GM23248 (cell line): Measurements from ENCODE around the gene TMEM184C. TPM values are rescaled to one million over a fixed set of nuclear protein-coding genes. Genes with fewer than 3 reads are reported as not detected.

ENCODE experiments used
- DNase-seq: peaks from one replicate; pipeline ENCODE4 v3.0.0-alpha.2; 2015
- H2AFZ ChIP-seq: fragments of 200-600 bp; sonication (generic); 2 replicates; pipeline ENCODE4 v1.6.1; 2016; ENCODE audit warnings: antibody characterized with exemption
- H3F3A ChIP-seq: fragments of 200-600 bp; sonication (generic); 2 replicates; pipeline ENCODE4 v1.6.1; 2016; ENCODE audit warnings: mild to moderate bottlenecking, antibody characterized with exemption, mixed run types; ENCODE audit not compliant: insufficient read depth
- H3K27ac ChIP-seq: fragments of 200-600 bp; sonication (generic); 2 replicates; pipeline ENCODE4 v1.5.1; 2016; ENCODE audit warnings: mild to moderate bottlenecking
- H3K27me3 ChIP-seq: fragments of 200-600 bp; sonication (generic); replicated peaks from 2 replicates; pipeline ENCODE4 v1.6.1; 2016; ENCODE audit warnings: mild to moderate bottlenecking; ENCODE audit not compliant: insufficient read depth
- H3K36me3 ChIP-seq: fragments of 200-600 bp; sonication (generic); 2 replicates; pipeline ENCODE4 v1.6.1; 2016; ENCODE audit warnings: low read depth, mild to moderate bottlenecking
- H3K4me1 ChIP-seq: fragments of 200-600 bp; sonication (generic); 2 replicates; pipeline ENCODE4 v1.6.1; 2016; ENCODE audit warnings: mild to moderate bottlenecking; ENCODE audit not compliant: insufficient read depth
- H3K4me2 ChIP-seq: fragments of 200-600 bp; sonication (generic); one replicate; pipeline ENCODE4 v1.6.1; 2016; ENCODE audit warnings: mild to moderate bottlenecking; ENCODE audit not compliant: unreplicated experiment
- H3K4me3 ChIP-seq: fragments of 200-600 bp; sonication (generic); 2 replicates; pipeline ENCODE4 v1.5.1; 2016; ENCODE audit warnings: mild to moderate bottlenecking
- H3K79me2 ChIP-seq: fragments of 200-600 bp; sonication (generic); 2 replicates; pipeline ENCODE4 v1.6.1; 2016; ENCODE audit warnings: mild to moderate bottlenecking; ENCODE audit not compliant: insufficient read depth
- H3K9ac ChIP-seq: fragments of 200-600 bp; sonication (generic); 2 replicates; pipeline ENCODE4 v1.6.1; 2016; ENCODE audit warnings: mild to moderate bottlenecking
- H3K9me2 ChIP-seq: fragments of 200-600 bp; sonication (generic); 2 replicates; pipeline ENCODE4 v1.6.1; 2016; ENCODE audit warnings: mixed run types, mild to moderate bottlenecking, moderate library complexity; ENCODE audit not compliant: insufficient read depth
- H3K9me3 ChIP-seq: fragments of 200-600 bp; sonication (generic); one replicate; pipeline ENCODE4 v1.6.1; 2017; ENCODE audit warnings: low read depth
- H4K20me1 ChIP-seq: fragments of 200-600 bp; sonication (generic); 2 replicates; pipeline ENCODE4 v1.6.0; 2016; ENCODE audit not compliant: insufficient read depth
- EZH2 ChIP-seq: fragments of 200-600 bp; sonication (generic); IDR thresholded peaks from 2 replicates; pipeline ENCODE4 v1.6.1; 2018; ENCODE audit warnings: antibody characterized with exemption, mild to moderate bottlenecking; ENCODE audit not compliant: insufficient read depth, poor library complexity, severe bottlenecking
- EZH2phosphoT487 ChIP-seq: fragments of 200-600 bp; sonication (generic); IDR thresholded peaks from 2 replicates; pipeline ENCODE4 v1.6.1; 2018; ENCODE audit warnings: antibody characterized with exemption, moderate library complexity, mild to moderate bottlenecking, low read depth; ENCODE audit not compliant: insufficient read depth
- WGBS, 2 experiments: methylation state at CpG; one replicate each; pipeline ENCODE4 v1.1.6; 2015 to 2017; ENCODE audit warnings: low lambda C conversion rate in 2 of 2, low coverage in 1 of 2; ENCODE audit errors: missing lambda C conversion rate in 2 of 2; 5-methylcytosine and 5-hydroxymethylcytosine counted together
- in situ Hi-C: fragments of 300-500 bp; cut with MboI; formaldehyde crosslinking; loops from 2 replicates; pipeline ENCODE4 v1.15.0; 2020
- polyA plus RNA-seq: library from polyadenylated mRNA; unstranded; fragments of >200 nt; fragmentation: Nextera tagmentation; extraction: Ambion mirVana; gene quantifications from 2 replicates; pipeline ENCODE4 v1.2.1, GENCODE V29; 2016
- total RNA-seq: library from RNA; depleted of rRNA; stranded (reverse); fragments of >200 nt; shearing (Covaris generic); gene quantifications from 2 replicates; pipeline ENCODE4 v1.2.3, GENCODE V29; 2014

Gene TMEM184C
- total and polyA plus RNA-seq, 2 experiments from 2014 or later = 26.2 to 36.5 TPM

- no peak overlapping the region for H2AFZ ChIP-seq
- no peak for TF ChIP-seq EZH2phosphoT487
- no peaks in the 10 kb centered on the region for H3K27me3 ChIP-seq
Measured at GRCh38 chr4:147655639-147656038, 38.4 kb downstream of the TMEM184C start.

DNA sequence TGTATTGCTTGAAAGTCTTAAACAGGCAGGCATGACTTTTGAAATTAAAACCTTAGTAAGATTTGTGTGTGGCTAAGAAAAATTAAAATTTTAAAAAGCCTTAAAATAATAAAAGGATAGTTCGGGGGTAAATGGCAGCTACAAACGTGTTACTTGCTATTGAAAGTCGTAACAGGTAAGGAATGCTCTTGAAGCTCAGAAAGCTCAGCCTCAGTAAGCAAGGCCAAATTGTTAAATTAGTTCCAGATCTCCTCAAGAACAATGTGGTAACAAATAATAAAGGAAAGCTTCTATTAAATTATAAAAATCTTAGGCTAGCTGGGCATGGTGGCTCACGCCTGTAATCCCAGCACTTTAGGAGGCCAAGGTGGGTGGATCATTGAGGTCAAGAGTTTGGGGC lies 41.3 kb downstream of the TMEM184C start:
- no peak overlapping the region for H2AFZ ChIP-seq
- H4K20me1 ChIP-seq = no peaks in the 10 kb centered on the region
- TF ChIP-seq EZH2phosphoT487 = no peak
- 47 to 51% methylated on average over 4 of the region's 4 CpGs for WGBS, 2 experiments
- DNase-seq = no peak
- no peak overlapping the region for H3K27ac ChIP-seq
- in situ Hi-C loops = no loop called here
- peaks cover 8% of the 10 kb centered on the region for H3K36me3 ChIP-seq
- H3K4me1 ChIP-seq = no peaks in the 10 kb centered on the region
- H3K27me3 ChIP-seq = no peaks in the 10 kb centered on the region
- no peaks in the 10 kb centered on the region for H3K9me3 ChIP-seq
- no peaks in the 10 kb centered on the region for H3K79me2 ChIP-seq
- H3K9me2 ChIP-seq = no peaks in the 10 kb centered on the region
- no peaks in the 10 kb centered on the region for H3F3A ChIP-seq
- no peak overlapping the region for H3K9ac ChIP-seq
- no peak overlapping the region for H3K4me2 ChIP-seq
- H3K4me3 ChIP-seq = no peak overlapping the region

More at GRCh38 chr4:147655639-147656038, 38.4 kb downstream of the TMEM184C start:
- no peaks in the 10 kb centered on the region for H3K9me3 ChIP-seq
- no peak for DNase-seq
- peaks cover 13% of the 10 kb centered on the region for H3K36me3 ChIP-seq
- no peak overlapping the region for H3K27ac ChIP-seq
- no peaks in the 10 kb centered on the region for H4K20me1 ChIP-seq
- 0 out of 2 replicates have a peak, but pooled peaks cover 9% of the 10 kb centered on the region for H3K79me2 ChIP-seq
- no peak overlapping the region for H3K9ac ChIP-seq
- H3F3A ChIP-seq = no peaks in the 10 kb centered on the region
- WGBS, 2 experiments = 95 to 97% methylated on average over 2 of the region's 2 CpGs
- no peaks in the 10 kb centered on the region for H3K9me2 ChIP-seq
- H3K4me2 ChIP-seq = no peak overlapping the region
- H3K4me1 ChIP-seq = no peaks in the 10 kb centered on the region
- in situ Hi-C loops = no loop called here
- H3K4me3 ChIP-seq = no peak overlapping the region

DNA sequence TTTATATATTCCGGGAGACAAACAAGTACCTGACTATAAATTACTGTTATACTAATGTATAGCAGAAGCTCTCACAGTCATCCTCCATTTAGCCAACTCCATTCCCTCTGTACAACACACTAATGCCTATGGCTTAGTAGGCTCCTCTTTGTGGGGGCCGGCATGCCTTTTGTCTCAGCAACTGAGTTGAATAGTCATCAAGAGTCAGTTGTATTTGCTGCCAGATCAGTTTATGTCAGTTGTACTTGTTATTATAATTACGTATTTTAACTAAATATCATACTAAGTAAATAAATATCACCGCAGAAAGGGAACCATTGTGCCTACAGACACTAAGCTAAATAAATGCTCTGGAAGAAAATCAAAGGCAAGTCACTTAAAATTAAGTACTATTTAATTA lies 56.9 kb downstream of the TMEM184C start:
- no peaks in the 10 kb centered on the region for H3F3A ChIP-seq
- H4K20me1 ChIP-seq = no peaks in the 10 kb centered on the region
- TF ChIP-seq EZH2phosphoT487 = no peak
- TF ChIP-seq EZH2 = no peak
- H3K9me3 ChIP-seq = no peaks in the 10 kb centered on the region
- no peaks in the 10 kb centered on the region for H3K4me1 ChIP-seq
- peaks cover 3% of the 10 kb centered on the region; the same call in 1 of the 2 replicates for H3K9me2 ChIP-seq
- no peak overlapping the region for H3K4me2 ChIP-seq
- no peak overlapping the region for H2AFZ ChIP-seq
- no peak overlapping the region for H3K9ac ChIP-seq
- in situ Hi-C loops = no loop called here
- 86 to 89% methylated on average over 4 of the region's 4 CpGs for WGBS, 2 experiments
- DNase-seq = no peak
- peaks cover 9% of the 10 kb centered on the region; the same call in 1 of the 2 replicates for H3K36me3 ChIP-seq
- no peak overlapping the region for H3K27ac ChIP-seq
- H3K27me3 ChIP-seq = no peaks in the 10 kb centered on the region
- H3K79me2 ChIP-seq = peaks cover 21% of the 10 kb centered on the region; the same call in 1 of the 2 replicates
- H3K4me3 ChIP-seq = no peak overlapping the region

GRCh38 chr4:147674496-147674895 lies 57.3 kb downstream of the TMEM184C start:
- Histone ChIP-seq H3K9me3 (no peaks in the 10 kb centered on the region), H2AFZ (no peak overlapping the region), H3K4me3 (no peak overlapping the region), H3K36me3 (peaks cover 9% of the 10 kb centered on the region; the same call in 1 of the 2 replicates), H3K27ac (no peak overlapping the region), H3K9me2 (peaks cover 3% of the 10 kb centered on the region; the same call in 1 of the 2 replicates), H3K27me3 (no peaks in the 10 kb centered on the region), H3K9ac (no peak overlapping the region), H3K79me2 (peaks cover 24% of the 10 kb centered on the region; the same call in 1 of the 2 replicates), H3K4me1 (no peaks in the 10 kb centered on the region), H3K4me2 (no peak overlapping the region), H3F3A (no peaks in the 10 kb centered on the region), H4K20me1 (no peaks in the 10 kb centered on the region)
- in situ Hi-C loops = no loop called here
- 83 to 100% methylated on average over 1 of the region's 1 CpG for WGBS, 2 experiments
- no peak for DNase-seq
- TF ChIP-seq EZH2phosphoT487 = no peak
- no peak for TF ChIP-seq EZH2

DNA sequence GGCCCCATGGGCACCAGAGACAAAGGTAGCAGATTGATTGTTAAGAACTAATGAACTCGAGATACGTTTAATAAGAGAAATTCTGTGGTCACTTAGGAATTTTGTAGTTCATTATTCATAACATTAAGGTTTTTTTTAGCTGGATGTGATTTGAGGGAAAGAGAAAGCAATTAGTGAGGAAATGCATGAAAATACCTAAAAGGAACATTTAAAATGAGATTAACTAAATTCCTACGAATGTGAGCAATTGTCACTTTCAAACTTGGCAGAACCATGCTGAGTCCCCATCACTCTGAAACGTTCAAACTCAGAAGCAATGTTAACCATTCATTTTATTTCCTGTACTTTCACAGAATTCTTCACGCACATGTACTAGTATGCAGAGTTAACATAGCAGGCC lies 60.9 kb downstream of the TMEM184C start:
- Histone ChIP-seq H3K4me1 (peaks cover 7% of the 10 kb centered on the region; the same call in 1 of the 2 replicates), H3K27ac (no peak overlapping the region), H4K20me1 (no peaks in the 10 kb centered on the region), H3K27me3 (no peaks in the 10 kb centered on the region), H3F3A (no peaks in the 10 kb centered on the region), H3K9ac (no peak overlapping the region), H3K9me3 (no peaks in the 10 kb centered on the region), H3K4me2 (no peak overlapping the region), H3K79me2 (peaks cover 59% of the 10 kb centered on the region), H3K36me3 (no peaks in the 10 kb centered on the region), H3K4me3 (no peak overlapping the region), H3K9me2 (no peaks in the 10 kb centered on the region), H2AFZ (no peak overlapping the region)
- WGBS, 2 experiments = 43 to 49% methylated on average over 5 of the region's 5 CpGs
- DNase-seq = no peak
- TF ChIP-seq EZH2 (no peak), EZH2phosphoT487 (no peak)
- in situ Hi-C loops = no loop called here
